GM19438 (cell line): ENCODE data around the gene FERD3L.

Experiments
- ATAC-seq: cut with Tn5 transposase; IDR thresholded peaks from one replicate; pipeline ENCODE4 v1.9.1; 2021; ENCODE audit warnings: low read depth; ENCODE audit not compliant: unreplicated experiment

The FERD3L gene

GRCh38 chr7:19117091-19117869 lies 27.9 kb downstream of the FERD3L start, which contains the start of gene TWIST1:
TSS of gene TWIST1 (minus strand) at chr7:19117636. CDS start at chr7:19117321, 315 bp downstream.
- ATAC-seq: no peak

- ATAC-seq: no peak
These were observed 28.8 kb downstream of the FERD3L start for GRCh38 chr7:19116121-19117090.

DNA sequence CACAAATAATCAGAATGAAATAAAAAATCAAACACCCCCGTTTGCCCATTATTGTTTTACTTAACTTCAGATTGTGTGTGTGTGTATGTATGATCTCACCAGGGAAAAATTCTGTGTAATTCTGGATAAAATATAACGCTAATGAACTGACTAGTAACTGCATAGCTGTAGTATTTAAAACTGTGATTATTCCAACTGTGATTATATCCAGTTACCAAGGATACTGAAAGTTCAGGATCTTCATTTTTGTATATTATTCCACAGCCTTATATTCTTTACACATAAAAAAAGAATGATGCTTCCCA lies 30.7 kb downstream of the FERD3L start:
- ATAC-seq: no peak

DNA sequence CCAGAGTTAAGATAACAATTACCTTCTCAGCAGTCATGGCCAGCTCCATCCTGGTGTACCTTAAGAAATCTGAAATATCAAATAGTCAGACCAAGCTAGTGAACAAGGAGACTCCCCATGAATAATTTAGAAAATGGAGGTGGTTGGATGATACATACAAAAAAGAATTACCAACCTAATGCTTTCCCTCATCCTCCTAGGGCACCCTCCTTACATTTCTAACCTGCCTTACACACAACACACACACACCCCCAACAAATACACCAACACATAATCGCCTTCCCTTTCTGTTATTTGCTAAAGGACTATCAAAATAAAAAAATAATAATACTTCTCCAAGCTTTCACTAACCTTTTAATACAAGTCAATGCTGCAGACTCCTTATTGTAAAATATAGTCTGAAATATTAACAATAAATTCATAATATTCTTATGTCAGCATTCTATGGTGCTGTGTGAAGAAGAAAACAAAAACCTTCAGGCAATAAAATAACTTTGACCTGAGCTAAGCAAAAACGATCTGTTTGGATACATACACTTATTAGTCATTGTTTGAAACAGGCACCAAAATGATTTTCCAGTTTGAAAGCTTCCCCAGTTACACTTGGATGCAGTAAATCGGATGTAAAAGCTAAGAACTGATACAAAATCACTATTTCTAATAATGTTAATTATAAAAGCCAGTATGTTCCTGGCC lies 31.2 kb downstream of the FERD3L start:
- ATAC-seq: no peak

DNA sequence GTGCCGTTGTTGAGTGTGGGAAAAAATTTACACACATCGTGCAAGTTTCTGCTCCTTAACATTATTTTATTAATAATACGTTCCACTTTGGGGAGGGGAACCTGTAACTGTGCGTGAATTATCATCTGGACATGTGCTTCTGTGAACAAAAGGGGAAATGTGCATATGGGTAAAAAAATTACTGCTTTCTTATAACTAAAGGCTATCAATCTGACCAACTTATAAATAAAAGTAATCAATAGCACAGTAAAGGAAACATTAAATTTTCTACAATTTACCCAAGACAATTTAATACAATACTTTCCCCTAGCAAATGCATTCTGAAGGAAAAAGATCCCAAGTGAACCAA lies 32.2 kb downstream of the FERD3L start:
- no peak for ATAC-seq

DNA sequence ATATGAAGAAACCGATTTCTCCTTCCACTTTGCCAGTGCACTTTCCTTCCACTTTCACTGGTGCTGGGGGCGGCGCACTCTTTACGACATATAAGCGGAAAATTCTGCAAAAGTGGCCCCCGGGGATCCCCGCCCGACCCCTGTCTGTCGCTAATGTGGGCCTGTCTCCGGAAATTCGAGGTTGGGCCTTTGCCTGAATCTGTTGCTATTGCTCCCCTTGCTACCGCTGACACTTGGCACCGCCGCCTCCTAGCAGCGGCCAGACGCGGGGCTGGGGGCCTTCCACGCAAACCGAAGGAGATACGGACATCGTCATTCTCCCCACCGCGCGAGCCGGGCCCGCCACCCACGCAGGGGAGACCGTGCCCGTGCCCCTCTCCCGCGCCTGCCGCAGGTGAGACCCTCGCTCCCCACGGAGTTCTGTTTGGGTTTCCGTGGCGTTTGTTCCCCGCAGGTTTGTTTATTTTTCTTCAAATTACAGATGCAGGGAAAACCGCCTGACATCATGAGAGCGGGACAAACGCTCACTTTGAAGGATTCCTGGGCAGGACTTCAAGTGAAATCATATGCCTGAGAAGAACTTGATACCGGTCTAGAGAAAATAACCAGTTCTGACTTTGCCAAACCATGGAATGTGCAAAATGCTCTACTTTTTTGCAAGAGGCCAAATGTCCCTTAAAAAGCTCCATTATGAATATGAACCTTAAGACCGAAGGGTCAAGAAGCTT lies 32.8 kb downstream of the FERD3L start:
- ATAC-seq: no peak

DNA sequence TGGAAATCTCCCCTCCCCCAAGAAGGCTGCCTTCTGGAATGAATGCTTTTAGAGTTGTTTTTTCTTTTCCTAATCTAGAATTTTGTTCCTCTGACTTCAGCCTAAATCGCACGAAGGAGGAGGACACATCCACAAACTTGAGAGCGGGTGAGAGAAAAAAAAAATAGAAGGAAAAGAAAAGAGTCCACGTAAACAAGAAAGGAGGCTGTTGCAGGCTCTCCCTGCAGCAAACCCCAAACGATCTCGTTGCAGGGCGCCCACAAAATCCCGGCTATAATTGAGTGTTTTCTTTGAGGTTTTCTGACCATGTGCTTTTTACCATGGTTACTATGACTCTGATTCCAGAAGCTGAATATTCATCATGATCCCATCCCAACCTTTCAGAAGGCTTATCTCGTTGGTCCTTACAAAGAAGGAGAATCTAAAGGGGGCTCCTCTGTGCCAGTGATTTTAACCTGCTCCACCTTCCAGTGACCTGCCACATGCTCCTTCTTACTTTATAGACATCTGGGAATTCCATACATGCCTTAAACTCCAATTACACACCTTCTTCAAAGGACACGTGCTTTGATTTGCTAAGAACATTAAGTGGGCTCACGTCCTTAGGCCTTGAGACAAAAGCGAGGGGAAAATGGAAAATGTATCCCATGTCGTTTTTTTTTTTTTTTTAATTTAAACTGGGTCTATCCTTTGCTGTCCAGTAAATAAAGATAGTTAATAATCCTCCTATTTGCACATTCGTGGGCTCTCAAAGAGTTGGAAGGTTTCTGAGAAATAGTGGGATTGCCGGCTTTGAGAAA lies 33.5 kb downstream of the FERD3L start:
- ATAC-seq: no peak

GRCh38 chr7:19110776-19111175 lies 34.4 kb downstream of the FERD3L start:
- ATAC-seq: no peak

- ATAC-seq: no peak
These were observed 35.0 kb downstream of the FERD3L start for GRCh38 chr7:19110026-19110730.

DNA sequence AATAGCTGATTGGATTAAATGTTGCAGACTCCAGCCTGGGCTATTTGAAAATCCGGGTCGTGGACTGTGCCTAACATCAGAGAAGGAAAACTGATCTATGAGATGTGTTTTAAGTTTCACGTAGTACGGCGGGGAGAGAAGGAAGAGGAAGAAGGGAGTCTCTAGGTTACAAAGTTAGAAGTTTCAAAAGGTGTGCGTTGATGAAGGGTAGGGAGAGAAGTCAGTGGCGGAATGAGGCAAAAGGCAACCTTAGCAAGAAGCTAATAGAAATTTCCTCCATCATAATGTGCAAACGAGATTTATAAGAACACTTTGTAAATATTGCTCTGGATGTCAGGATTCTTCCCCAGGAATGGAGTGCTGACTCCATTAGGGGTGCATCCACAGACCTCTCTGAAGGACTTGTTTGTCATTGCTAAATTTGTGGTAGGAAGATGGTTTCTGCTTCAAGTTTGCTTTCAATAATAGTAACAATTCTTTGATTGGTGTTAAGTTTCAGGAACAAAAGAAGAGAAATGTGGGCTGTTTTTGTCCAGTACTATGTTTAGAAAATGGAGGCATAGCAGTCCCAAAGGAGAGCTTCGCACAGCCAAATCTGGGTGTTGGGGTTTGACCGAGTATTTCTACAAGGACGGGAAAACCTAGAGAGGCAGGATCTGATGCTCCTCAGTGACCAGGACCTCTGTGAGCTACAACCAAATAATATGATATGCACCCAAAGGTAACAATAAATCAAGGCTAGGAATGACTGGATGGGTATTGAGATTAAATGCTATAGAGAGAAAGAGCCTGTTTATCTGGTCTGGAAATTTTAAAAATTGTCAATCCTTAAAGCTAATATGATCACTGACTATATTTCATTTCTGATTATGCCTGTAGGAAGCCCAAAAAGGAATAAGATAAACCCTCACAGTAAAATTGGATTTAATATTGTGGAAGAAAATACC lies 35.9 kb downstream of the FERD3L start:
- ATAC-seq: no peak

- no peak for ATAC-seq
These were observed 37.7 kb downstream of the FERD3L start for GRCh38 chr7:19107356-19108146.

GRCh38 chr7:19107081-19107355 lies 38.2 kb downstream of the FERD3L start:
- ATAC-seq: no peak

DNA sequence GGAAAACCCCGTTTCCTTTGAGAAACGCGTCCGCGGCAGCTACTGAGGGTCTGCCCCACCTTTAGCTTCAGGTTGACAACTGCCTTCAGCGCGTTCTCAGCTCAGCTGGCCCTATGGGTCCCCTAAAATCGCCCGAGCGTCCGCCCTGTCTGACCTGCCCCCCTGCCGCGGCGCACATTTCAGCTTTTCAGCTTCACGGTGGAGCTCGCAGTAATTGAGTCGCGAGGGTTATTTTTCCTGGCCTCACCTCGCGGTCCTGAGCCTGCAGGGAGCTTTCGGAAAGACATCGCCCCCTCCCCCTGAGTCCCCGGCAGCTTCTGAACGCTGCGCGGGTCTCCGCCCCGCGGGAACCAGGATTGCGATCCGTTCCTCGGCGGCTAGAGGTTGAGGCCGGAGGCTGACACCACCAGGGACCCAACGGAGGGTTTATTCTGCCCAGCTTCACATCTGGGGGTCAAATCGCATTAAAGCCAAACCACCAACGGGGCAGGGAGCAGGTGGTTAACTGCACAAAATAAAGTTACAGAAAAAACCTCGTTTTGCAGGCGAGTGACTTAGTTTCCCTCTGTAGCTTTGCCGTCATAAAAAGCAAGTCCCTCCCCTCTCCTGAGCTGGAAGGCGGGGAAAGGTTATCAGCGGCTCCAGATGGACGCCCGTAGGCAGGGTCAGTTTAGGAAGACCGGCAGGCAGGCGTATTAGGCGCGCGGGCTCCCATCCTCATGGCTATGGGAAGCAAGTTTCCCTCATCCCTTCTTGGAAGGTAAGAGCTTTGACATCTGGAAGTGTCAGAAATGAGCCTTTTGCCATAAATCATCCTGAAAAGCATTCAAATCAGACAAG lies 38.8 kb downstream of the FERD3L start:
- no peak for ATAC-seq

GRCh38 chr7:19105546-19105945 lies 39.7 kb downstream of the FERD3L start:
- ATAC-seq: no peak

- ATAC-seq: no peak
These were observed 40.4 kb downstream of the FERD3L start for GRCh38 chr7:19104811-19105210.

GRCh38 chr7:19102884-19103283 lies 42.3 kb downstream of the FERD3L start:
- no peak for ATAC-seq

GRCh38 chr7:19101909-19102308 lies 43.3 kb downstream of the FERD3L start:
- ATAC-seq: no peak
